ENCODE measurements around the gene NT5C3B.
A peak's percentile ranks its signal among the peaks of the same experiment; 100 is the strongest.
"Not testable (repeated sequence)": the region's sequence is repeated elsewhere in the genome, so short reads cannot be mapped to it uniquely, and the experiment has no call there.

Gene NT5C3B

DNA sequence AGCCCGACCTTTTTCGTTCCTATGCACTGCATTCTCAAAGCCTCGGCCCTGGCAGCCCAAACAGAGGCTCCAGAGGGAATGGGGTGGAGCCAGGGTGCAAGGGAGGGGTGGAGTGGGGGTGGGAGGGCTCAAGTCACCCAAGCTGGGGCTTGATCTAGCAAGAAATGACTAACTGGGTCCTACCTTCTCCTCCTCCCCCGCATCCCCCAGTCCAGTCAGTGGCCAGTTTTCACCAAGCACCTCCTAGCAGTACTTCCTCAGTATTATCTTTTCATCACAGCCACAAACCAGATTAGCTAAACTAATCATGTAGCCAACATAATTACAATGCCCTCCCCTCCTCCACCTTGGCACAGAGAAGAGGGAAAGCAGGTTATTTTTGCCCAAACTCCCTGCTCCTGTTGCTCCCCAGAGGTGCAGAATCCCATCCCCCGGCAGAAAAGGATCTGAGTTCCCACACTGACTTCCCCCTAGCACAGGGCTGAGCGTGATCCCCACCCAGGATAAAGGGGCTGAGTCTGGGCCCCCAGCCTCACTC lies 51.8 kb downstream of the NT5C3B start:
- no peak for DNase-seq (ENCODE audit: low spot score)

DNA sequence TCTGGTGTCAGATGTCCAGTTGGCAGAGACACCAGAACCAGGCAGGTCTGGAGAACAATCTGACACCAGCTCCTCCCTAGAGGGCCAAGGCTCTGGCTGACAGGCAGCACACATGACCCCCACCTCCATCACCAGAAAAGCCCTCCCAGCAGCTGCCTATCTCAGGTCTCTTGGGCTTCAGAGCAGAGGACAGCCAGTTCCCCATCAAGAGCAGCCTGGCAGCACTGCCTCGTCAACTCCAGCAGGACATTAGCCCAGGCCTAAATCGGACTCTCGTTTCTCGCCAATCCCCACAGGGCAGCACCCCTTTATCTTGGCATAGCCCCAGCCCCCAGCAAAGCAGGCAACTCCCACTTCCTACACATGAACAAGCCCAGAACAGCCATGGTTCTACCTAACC lies 53.9 kb downstream of the NT5C3B start:
- DNase-seq (ENCODE audit: low spot score), result no peak

DNA sequence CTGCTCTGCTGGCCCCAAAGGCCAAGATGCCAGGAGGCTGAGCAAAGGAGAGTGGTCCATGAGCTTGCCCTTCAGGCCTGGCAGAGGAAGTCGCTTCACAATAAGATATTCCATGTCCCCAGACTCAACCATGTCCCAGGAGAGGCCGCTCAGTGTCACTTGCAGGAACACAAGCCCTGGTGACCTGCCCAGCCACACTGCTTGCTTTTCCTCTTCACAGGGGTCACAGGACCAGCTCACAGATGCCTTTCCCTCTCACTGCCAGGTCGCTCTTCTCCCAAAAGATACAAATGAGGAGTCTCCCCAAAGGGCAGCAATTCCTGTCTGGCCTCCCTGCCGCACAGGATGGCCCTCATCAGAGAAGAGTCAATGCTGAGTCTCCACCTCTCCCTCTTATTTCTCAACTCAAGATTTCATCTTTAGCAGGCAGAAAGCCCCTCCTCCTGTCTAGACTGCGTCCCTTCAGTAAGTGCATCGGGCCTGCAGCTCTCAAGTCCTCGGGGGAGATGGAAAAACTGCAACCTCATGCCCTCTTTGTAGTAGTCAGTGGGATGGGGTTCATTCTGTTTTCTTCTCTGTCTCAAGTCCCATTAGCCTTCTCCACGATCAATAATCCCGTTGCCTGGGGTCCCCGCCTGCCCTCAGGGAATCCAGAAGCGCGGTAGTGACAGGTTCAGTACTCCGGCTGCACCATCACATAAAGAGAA lies 54.5 kb downstream of the NT5C3B start:
- DNase-seq (ENCODE audit: low spot score), result no peak

DNA sequence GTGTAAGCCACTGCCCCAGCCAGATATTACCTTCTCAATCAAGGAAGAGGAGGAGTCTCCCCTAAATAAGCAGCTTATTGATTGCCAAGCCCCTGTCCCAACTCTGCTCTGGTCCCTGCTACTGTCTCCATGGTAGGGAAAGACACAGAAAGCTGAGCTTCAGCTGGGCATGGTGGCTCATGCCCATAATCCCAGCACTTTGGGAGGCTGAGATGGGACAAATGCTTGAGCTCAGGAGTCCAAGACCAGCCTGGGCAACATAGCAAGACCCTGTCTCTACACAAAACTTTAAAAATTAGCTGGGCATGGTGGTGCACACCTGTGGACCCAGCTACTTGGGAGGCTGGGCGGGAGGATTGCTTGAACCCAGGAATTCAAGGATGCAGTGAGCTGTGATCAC lies 56.1 kb downstream of the NT5C3B start:
- no peak for DNase-seq (ENCODE audit: low spot score)

DNA sequence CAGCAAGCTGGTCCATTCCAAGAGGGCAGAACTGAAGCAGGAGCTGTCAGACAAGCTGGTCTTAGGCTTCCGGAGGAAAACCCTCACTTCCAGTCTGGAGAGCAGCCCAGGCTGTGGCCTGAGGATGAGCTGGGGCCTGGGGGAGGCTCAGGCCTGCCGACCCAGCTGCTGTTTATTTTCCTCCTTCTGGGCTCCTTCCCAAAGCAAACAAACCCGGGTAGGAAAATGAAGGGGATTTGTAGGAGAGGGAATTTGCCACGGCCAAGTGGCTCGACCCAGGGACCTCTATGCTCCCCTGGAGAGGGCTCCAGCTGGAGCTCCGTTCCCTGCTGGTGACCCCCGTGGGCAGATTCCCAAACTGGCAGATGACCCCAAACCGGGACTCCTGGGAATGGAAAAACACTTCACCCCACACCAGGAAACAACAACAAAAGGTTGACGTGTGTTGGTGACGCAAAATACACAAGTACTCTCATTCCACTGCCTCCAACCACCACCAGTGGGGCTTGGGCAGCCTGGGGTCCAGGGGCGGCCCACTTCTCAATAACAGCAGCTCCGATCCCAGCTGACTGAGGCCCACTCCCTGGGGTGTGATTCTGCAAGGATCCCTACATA lies 58.4 kb downstream of the NT5C3B start:
- peak; percentile 86 for DNase-seq (ENCODE audit: low spot score)

DNA sequence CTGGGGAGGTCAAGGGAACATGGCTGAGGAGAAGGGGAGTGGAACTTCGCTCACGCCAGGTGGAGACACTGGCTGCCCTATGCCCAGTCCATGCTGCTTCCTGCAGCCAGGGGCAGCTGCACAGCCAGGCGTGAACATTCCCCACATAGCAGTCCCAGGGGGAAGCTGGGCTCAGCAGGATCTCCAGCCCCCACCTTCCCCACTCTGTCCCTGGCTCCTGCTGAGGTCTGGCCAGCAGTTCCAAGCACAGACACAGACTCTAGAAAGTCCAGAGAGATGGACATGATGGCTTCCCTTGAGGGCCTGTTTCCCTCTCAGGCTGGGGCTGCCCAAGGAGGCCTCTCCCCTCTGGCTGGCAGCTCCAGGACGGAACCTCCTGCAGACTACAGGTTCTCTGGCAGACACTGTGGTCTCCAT lies 58.9 kb downstream of the NT5C3B start:
- DNase-seq (ENCODE audit: low spot score), result no peak

DNA sequence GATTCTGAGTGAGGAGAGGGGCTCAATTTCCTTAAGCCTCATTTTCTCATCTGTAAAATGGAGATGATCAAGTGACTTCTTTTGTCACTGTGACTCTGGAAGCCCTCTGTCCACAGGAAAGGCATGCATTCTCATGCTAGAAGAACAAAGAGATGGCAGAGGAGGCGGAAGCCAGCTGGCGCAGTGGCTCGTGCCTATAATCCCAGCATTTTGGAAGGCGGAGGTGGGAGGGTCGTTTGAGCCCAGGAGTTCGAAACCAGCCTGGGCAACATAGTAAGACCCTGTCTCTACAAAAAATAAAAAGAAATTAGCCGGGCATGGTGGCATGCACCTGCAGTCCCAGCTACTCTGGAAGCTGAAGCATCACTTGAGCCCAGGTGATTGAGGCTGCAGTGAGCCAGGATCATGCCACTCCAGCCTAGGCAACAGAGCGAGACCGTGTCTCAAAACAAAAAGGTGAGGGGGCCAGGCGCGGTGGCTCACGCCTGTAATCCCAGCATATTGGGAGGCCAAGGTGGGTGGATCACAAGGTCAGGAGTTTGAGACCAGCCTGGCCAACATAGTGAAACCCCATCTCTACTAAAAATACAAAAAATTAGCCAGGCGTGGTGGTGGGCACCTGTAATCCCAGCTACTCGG lies 59.7 kb downstream of the NT5C3B start:
- DNase-seq (ENCODE audit: low spot score), result not testable (repeated sequence)

DNA sequence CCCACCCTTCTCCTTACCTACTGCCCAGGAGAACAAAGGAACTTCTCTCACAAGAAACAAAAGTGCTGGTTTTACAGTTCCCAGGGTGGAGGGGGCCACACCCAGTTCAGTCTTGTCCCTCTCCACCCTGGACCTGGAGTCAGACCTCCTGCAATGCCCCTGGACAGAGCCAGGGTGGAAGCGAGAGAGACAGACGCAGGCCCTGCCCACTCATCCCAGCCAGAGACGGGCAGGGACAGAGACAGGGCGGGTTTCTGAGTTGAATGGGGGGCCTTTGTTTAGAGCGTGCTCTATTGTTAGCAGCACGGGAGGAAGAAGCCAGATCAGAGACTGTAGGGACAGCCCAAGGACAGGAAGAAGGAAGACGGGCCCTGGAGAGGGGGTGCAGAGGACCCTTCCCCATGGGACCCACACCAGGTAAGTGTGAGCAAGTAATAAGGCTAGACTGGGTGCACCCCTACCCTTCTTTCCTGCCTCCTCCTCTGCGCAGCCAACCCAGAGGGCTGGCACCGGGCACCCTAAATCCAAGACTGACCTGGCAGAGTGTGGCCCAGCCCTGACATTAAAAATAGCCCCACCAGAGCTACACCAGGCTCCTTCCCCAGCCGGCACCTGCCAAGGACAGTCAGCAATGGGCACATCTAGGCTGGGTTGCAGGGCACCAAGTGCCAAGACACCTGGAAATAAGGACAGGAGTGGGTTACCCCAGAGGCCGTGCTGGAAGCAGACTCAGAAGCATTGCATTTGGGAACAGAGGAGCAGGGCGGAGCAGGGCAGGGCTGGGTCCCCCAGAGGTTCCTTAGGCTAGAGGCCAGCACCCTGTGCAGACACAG lies 60.4 kb downstream of the NT5C3B start:
- no peak for DNase-seq (ENCODE audit: low spot score)

Measured in left forelimb (tissue), 1 donor.